H9 (cell line): ENCODE results near the gene ACACB. TPM values are rescaled to one million over a fixed set of nuclear protein-coding genes. Genes with fewer than 3 reads are reported as not detected.

ENCODE experiments used
- DNase-seq: peaks from one replicate; pipeline ENCODE4 v3.0.0-alpha.2; 2017
- H2AFZ ChIP-seq: one replicate; pipeline ENCODE4 v1.6.1; 2013; ENCODE audit warnings: mild to moderate bottlenecking, low read length, control low read depth, moderate library complexity
- H2AK5ac ChIP-seq: 2 replicates; pipeline ENCODE4 v1.6.1; 2013; ENCODE audit warnings: low read length, control low read depth, mixed read lengths; ENCODE audit not compliant: insufficient read length
- H2BK120ac ChIP-seq: one replicate; pipeline ENCODE4 v1.6.1; 2013; ENCODE audit warnings: low read depth, mild to moderate bottlenecking, low read length, control low read depth, inconsistent platforms; ENCODE audit not compliant: poor library complexity, severe bottlenecking
- H2BK12ac ChIP-seq: 2 replicates; pipeline ENCODE4 v1.6.1; 2013; ENCODE audit warnings: low read length, control low read depth, mixed read lengths, low read depth; ENCODE audit not compliant: insufficient read length
- H2BK15ac ChIP-seq: 2 replicates; pipeline ENCODE4 v1.6.1; 2013; ENCODE audit warnings: low read depth, low read length, control low read depth
- H2BK20ac ChIP-seq: one replicate; pipeline ENCODE4 v1.6.1; 2013; ENCODE audit warnings: low read depth, mild to moderate bottlenecking, low read length, control low read depth, inconsistent platforms; ENCODE audit not compliant: poor library complexity, severe bottlenecking
- H2BK5ac ChIP-seq: 2 replicates; pipeline ENCODE4 v1.6.1; 2013; ENCODE audit warnings: low read length, control low read depth, mixed read lengths; ENCODE audit not compliant: insufficient read length
- H3K14ac ChIP-seq: 2 replicates; pipeline ENCODE4 v1.6.1; 2013; ENCODE audit warnings: low read length, control low read depth; ENCODE audit not compliant: insufficient read depth
- H3K18ac ChIP-seq: 2 replicates; pipeline ENCODE4 v1.6.1; 2013; ENCODE audit warnings: low read depth, mild to moderate bottlenecking, mixed read lengths, low read length, control low read depth; ENCODE audit not compliant: insufficient read length
- H3K23ac ChIP-seq: 2 replicates; pipeline ENCODE4 v1.6.1; 2013; ENCODE audit warnings: low read length, control low read depth, mixed read lengths, low read depth; ENCODE audit not compliant: insufficient read length
- H3K23me2 ChIP-seq: 2 replicates; pipeline ENCODE4 v1.6.1; 2013; ENCODE audit warnings: low read depth, mild to moderate bottlenecking, mixed read lengths, low read length, control low read depth; ENCODE audit not compliant: insufficient read length, poor library complexity, severe bottlenecking
- H3K27ac ChIP-seq: 2 replicates; pipeline ENCODE4 v1.5.1; 2013; ENCODE audit warnings: low read length, control low read depth, mixed read lengths, low read depth; ENCODE audit not compliant: insufficient read length
- H3K27me3 ChIP-seq: 2 replicates; pipeline ENCODE4 v1.6.1; 2013; ENCODE audit warnings: low read length, control low read depth, inconsistent platforms; ENCODE audit not compliant: insufficient read depth
- H3K4ac ChIP-seq: 2 replicates; pipeline ENCODE4 v1.6.1; 2013; ENCODE audit warnings: low read depth, mild to moderate bottlenecking, control low read depth, inconsistent platforms, low read length, moderate library complexity
- H3K4me1 ChIP-seq: 2 replicates; pipeline ENCODE4 v1.6.1; 2013; ENCODE audit warnings: low read length, control low read depth, inconsistent platforms; ENCODE audit not compliant: insufficient read depth
- H3K4me2 ChIP-seq: 2 replicates; pipeline ENCODE4 v1.6.1; 2013; ENCODE audit warnings: low read length, control low read depth, mixed read lengths; ENCODE audit not compliant: insufficient read length, insufficient read depth
- H3K56ac ChIP-seq: 2 replicates; pipeline ENCODE4 v1.6.1; 2013; ENCODE audit warnings: low read depth, mild to moderate bottlenecking, mixed read lengths, low read length, control low read depth; ENCODE audit not compliant: insufficient read length
- H3K79me1 ChIP-seq: 2 replicates; pipeline ENCODE4 v1.6.1; 2013; ENCODE audit warnings: low read depth, mild to moderate bottlenecking, moderate library complexity, low read length, control low read depth, inconsistent platforms; ENCODE audit not compliant: insufficient read depth, poor library complexity, severe bottlenecking
- H3K79me2 ChIP-seq: 2 replicates; pipeline ENCODE4 v1.6.1; 2013; ENCODE audit warnings: low read length, control low read depth, inconsistent platforms; ENCODE audit not compliant: insufficient read depth
- H3K9ac ChIP-seq: 2 replicates; pipeline ENCODE4 v1.6.1; 2013; ENCODE audit warnings: low read length, control low read depth, mixed read lengths; ENCODE audit not compliant: insufficient read length; ENCODE audit errors: extremely low read depth
- H3K9me3 ChIP-seq: one replicate; pipeline ENCODE4 v1.6.1; 2013; ENCODE audit warnings: low read depth, low read length, inconsistent platforms; ENCODE audit not compliant: control insufficient read depth
- H3T11ph ChIP-seq: one replicate; pipeline ENCODE4 v1.6.1; 2013; ENCODE audit warnings: mild to moderate bottlenecking, low read length, control low read depth, inconsistent platforms
- H4K20me1 ChIP-seq: one replicate; pipeline ENCODE4 v1.6.1; 2013; ENCODE audit not compliant: control insufficient read depth, insufficient read length, insufficient read depth
- H4K5ac ChIP-seq: 2 replicates; pipeline ENCODE4 v1.6.1; 2013; ENCODE audit warnings: low read depth, mild to moderate bottlenecking, mixed read lengths, low read length, control low read depth; ENCODE audit not compliant: insufficient read length
- H4K8ac ChIP-seq: replicated peaks from 2 replicates; pipeline ENCODE4 v1.6.1; 2013; ENCODE audit warnings: low read length, control low read depth, mixed read lengths, low read depth; ENCODE audit not compliant: insufficient read length
- H4K91ac ChIP-seq: 2 replicates; pipeline ENCODE4 v1.6.1; 2013; ENCODE audit warnings: low read depth, mild to moderate bottlenecking, moderate library complexity, mixed read lengths, low read length, control low read depth; ENCODE audit not compliant: insufficient read length
- H3K27ac Mint-ChIP-seq, 3 experiments: 2 replicates in 2 of 3; 3 replicates in 1 of 3; pipeline ENCODE4 v1.8.0; 2020 to 2021; ENCODE audit warnings: mixed read lengths in 3 of 3, mild to moderate bottlenecking in 1 of 3, moderate library complexity in 1 of 3
- H3K27me3 Mint-ChIP-seq: 2 replicates; pipeline ENCODE4 v1.8.0; 2021; ENCODE audit warnings: low read depth, mild to moderate bottlenecking, moderate library complexity, mixed read lengths
- H3K36me3 Mint-ChIP-seq, 3 experiments: 2 replicates in 2 of 3; 3 replicates in 1 of 3; pipeline ENCODE4 v1.8.0; 2020 to 2021; ENCODE audit warnings: low read depth in 3 of 3, mixed read lengths in 3 of 3; ENCODE audit not compliant: insufficient read depth in 1 of 3
- H3K4me1 Mint-ChIP-seq, 2 experiments: 2 replicates each; pipeline ENCODE4 v1.8.0; 2020; ENCODE audit warnings: mixed read lengths in 2 of 2
- H3K4me3 Mint-ChIP-seq, 2 experiments: 2 replicates in 1 of 2; 3 replicates in 1 of 2; pipeline ENCODE4 v1.8.0; 2020 to 2021; ENCODE audit warnings: mild to moderate bottlenecking in 2 of 2, mixed read lengths in 2 of 2, moderate library complexity in 1 of 2
- H3K9me3 Mint-ChIP-seq, 2 experiments: 2 replicates in 1 of 2; 3 replicates in 1 of 2; pipeline ENCODE4 v1.8.0; 2020; ENCODE audit warnings: mild to moderate bottlenecking in 2 of 2, mixed read lengths in 2 of 2, moderate library complexity in 1 of 2
- WGBS: extraction: QIAGEN DNeasy Blood & Tissue Kit; methylation state at CpG from one replicate; pipeline ENCODE4 v1.1.7; 2013; ENCODE audit warnings: missing lambda C conversion rate, low lambda C conversion rate, mixed read lengths; ENCODE audit not compliant: insufficient read length; ENCODE audit errors: extremely low coverage; 5-methylcytosine and 5-hydroxymethylcytosine counted together
- total RNA-seq: library from RNA; stranded (reverse); gene quantifications from 2 replicates; pipeline ENCODE4 v1.2.1, GENCODE V29; 2021
- TF ChIP-seq, protein P1 (sequence below): fragments of 200-600 bp; sonication (generic); conservative IDR thresholded peaks from 3 replicates; pipeline ENCODE4 v1.8.0; 2021; ENCODE audit warnings: antibody characterized with exemption, mild to moderate bottlenecking

Gene ACACB
- total RNA-seq, 1 experiment from 2014 or later: 14.2 TPM

- Histone ChIP-seq H3K4me2 (no peak overlapping the region), H2AFZ (no peak overlapping the region), H3T11ph (no peak overlapping the region), H2BK5ac (no peak overlapping the region), H4K5ac (no peak overlapping the region), H2BK12ac (no peak overlapping the region), H3K79me1 (no peaks in the 10 kb centered on the region), H2AK5ac (no peak overlapping the region), H3K27ac (no peak overlapping the region), H2BK120ac (no peak overlapping the region), H4K91ac (no peak overlapping the region), H3K9ac (no peak overlapping the region), H3K56ac (no peak overlapping the region), H3K79me2 (no peaks in the 10 kb centered on the region), H3K14ac (no peak overlapping the region), H4K20me1 (no peaks in the 10 kb centered on the region), H2BK20ac (no peak overlapping the region), H3K23ac (no peak overlapping the region), H2BK15ac (no peak overlapping the region), H3K23me2 (no peaks in the 10 kb centered on the region), H3K4ac (no peak overlapping the region), H3K9me3 (no peaks in the 10 kb centered on the region), H3K18ac (no peak overlapping the region), H3K4me1 (no peaks in the 10 kb centered on the region), H4K8ac (no peak overlapping the region), H3K27me3 (no peaks in the 10 kb centered on the region)
- Mint-ChIP-seq H3K27me3 (no peaks in the 10 kb centered on the region), H3K4me3 (no peak overlapping the region), H3K9me3 (no peaks in the 10 kb centered on the region), H3K27ac (no peak overlapping the region), H3K36me3 (peaks cover 8 to 36% (median 18%) of the 10 kb centered on the region in 3 experiments; a peak in 6 of 7 replicates), H3K4me1 (no peaks in the 10 kb centered on the region)
- no peak for DNase-seq
- no CpG with 5 or more reads among the region's 8 CpGs for WGBS
- TF ChIP-seq, protein P1, sequence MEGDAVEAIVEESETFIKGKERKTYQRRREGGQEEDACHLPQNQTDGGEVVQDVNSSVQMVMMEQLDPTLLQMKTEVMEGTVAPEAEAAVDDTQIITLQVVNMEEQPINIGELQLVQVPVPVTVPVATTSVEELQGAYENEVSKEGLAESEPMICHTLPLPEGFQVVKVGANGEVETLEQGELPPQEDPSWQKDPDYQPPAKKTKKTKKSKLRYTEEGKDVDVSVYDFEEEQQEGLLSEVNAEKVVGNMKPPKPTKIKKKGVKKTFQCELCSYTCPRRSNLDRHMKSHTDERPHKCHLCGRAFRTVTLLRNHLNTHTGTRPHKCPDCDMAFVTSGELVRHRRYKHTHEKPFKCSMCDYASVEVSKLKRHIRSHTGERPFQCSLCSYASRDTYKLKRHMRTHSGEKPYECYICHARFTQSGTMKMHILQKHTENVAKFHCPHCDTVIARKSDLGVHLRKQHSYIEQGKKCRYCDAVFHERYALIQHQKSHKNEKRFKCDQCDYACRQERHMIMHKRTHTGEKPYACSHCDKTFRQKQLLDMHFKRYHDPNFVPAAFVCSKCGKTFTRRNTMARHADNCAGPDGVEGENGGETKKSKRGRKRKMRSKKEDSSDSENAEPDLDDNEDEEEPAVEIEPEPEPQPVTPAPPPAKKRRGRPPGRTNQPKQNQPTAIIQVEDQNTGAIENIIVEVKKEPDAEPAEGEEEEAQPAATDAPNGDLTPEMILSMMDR: no peak
These were observed 77.5 kb downstream of the ACACB start for GRCh38 chr12:109193896-109194295.
